ENCODE results near the gene HK1. TPM values are rescaled to one million over a fixed set of nuclear protein-coding genes. Genes with fewer than 3 reads are reported as not detected.
A peak's percentile ranks its signal among the peaks of the same experiment; 100 is the strongest.
"Not testable (repeated sequence)": the region's sequence is repeated elsewhere in the genome, so short reads cannot be mapped to it uniquely, and the experiment has no call there.

Gene HK1
- total and polyA plus RNA-seq, 3 experiments from 2014 or later, result 144 to 153 (median 151) TPM

DNA sequence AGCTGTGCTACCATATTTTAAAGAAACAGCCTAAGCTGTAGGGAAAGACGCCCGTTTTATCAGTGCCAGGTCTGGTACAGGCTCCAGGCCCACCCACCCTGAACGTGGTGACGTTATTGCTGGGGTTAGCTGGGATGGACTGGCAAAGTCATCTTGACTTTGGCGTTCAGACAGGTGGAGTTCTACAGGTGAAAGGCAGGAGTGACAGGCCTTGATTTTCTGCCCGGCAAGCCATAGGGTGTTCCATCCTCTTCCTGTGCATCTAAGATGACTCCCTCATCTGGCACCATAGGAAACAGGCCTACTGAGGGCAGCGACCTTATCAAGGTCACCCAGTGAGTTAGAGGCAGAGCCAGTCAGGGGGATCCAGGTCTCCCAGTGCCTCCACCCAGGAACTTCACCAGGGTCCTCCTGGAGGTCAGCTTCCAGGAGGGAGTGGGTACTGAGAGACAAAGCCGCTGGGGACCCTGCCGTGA is 41.6 kb downstream of the HK1 start:
- Histone ChIP-seq H3K9me3 (ENCODE audit: low read length) (no peaks in the 10 kb centered on the region), H3K27ac (ENCODE audit: low read depth, low read length) (peak overlapping the region; percentile 87), H3K4me3 (ENCODE audit: low read length) (peak overlapping the region; percentile 92), H3K36me3 (ENCODE audit: insufficient read depth, low read length) (no peaks in the 10 kb centered on the region), H3K4me1 (ENCODE audit: insufficient read depth, low read length) (peaks cover 38% of the 10 kb centered on the region), H3K27me3 (ENCODE audit: insufficient read depth, low read length, poor library complexity, severe bottlenecking) (no peaks in the 10 kb centered on the region)
- Mint-ChIP-seq H3K27ac (peak overlapping the region; percentile 91 to 99 (median 96)), H3K4me1 (peaks cover 47 to 63% (median 48%) of the 10 kb centered on the region in 3 donors), H3K27me3 (peaks cover 0 to 1% of the 10 kb centered on the region in 2 donors), H3K36me3 (peaks cover 0 to 9% (median 0%) of the 10 kb centered on the region in 3 donors), H3K9me3 (no peaks in the 10 kb centered on the region), H3K4me3 (peak overlapping the region; percentile 93 to 100 (median 96))
- ChIA-PET CTCF (interaction anchor here (0.5 to 1.5 kb wide), 4 partner anchors 27 to 105 kb away, joined by 3 read pairs; no protein-coding TSS in a partner anchor), POLR2A (interaction anchor here (0.7 kb wide), 1 partner anchor 8 kb away, joined by 3 read pairs; no protein-coding TSS in a partner anchor)
- DNase-seq, result no peak

DNA sequence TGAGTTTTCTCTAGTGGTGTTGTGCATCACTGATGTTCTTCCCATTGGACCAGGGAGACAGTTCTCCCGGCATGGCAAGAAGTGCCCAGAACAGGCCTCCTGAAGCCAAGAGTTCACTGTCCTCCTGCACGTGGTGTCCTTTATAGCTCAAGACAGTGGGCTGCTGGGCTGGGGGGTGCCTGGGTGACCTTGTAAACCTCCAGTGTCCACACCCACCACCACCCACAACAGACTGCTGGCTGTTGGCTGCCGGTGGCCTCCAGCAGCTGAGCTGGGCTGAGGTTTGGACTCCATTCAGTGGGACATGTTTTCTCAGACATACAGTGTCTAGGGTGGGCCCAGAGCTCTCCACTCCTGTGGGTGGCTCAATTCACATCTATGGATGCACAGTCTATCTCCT is 42.2 kb downstream of the HK1 start:
- peak overlapping the region; percentile 91 to 99 (median 96) for H3K27ac Mint-ChIP-seq
- no peaks in the 10 kb centered on the region for H3K9me3 ChIP-seq (ENCODE audit: low read length)
- peak overlapping the region; percentile 87 for H3K27ac ChIP-seq (ENCODE audit: low read depth, low read length)
- CTCF ChIA-PET, result interaction anchor here (1.5 kb wide), 1 partner anchor 91 kb away, joined by 3 read pairs; no protein-coding TSS in a partner anchor
- peaks cover 38% of the 10 kb centered on the region for H3K4me1 ChIP-seq (ENCODE audit: insufficient read depth, low read length)
- H3K4me1 Mint-ChIP-seq, result peaks cover 47 to 63% (median 49%) of the 10 kb centered on the region in 3 donors
- H3K4me3 ChIP-seq (ENCODE audit: low read length), result peak overlapping the region; percentile 92
- no peak for DNase-seq
- no peaks in the 10 kb centered on the region for H3K9me3 Mint-ChIP-seq
- peak overlapping the region; percentile 93 to 100 (median 96) for H3K4me3 Mint-ChIP-seq
- POLR2A ChIA-PET, result interaction anchor here (0.7 kb wide), 1 partner anchor 8 kb away, joined by 3 read pairs; no protein-coding TSS in a partner anchor
- H3K36me3 ChIP-seq (ENCODE audit: insufficient read depth, low read length), result no peaks in the 10 kb centered on the region
- peaks cover 0 to 1% of the 10 kb centered on the region in 2 donors for H3K27me3 Mint-ChIP-seq
- no peaks in the 10 kb centered on the region for H3K27me3 ChIP-seq (ENCODE audit: insufficient read depth, low read length, poor library complexity, severe bottlenecking)
- peaks cover 0 to 9% (median 0%) of the 10 kb centered on the region in 3 donors for H3K36me3 Mint-ChIP-seq

DNA sequence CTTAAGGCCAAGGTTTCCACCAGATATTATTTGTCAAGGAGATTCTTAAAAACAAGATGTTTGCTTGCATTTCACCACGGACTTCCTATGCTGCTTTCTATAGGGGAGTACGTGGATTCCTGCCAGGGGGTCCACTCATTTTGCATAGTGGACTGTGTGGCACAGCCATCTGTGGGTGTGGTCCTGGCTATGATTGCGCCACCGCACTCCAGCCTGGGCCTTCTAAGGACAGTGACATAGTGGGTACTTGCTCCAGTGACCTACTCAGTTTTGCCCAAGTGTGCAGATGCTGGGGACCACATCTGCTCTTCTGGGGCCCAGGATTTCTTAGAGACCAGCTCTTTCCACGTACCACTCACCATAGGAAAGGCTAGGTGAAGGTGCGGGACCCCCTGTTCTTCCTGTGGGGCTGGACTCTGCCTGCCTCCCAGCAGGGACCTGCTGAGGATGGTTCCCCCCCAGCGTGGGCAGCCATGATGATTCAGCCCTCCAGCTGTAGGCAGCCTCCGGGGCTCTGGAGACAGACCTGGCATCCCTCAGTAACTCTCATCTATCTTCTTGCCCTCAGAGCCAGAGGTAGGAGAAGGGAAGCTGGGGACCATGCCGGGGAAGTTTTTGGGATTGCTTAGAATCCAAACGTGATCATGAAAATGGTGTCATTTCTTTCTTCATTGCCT is 42.9 kb downstream of the HK1 start:
- Histone ChIP-seq H3K9me3 (ENCODE audit: low read length) (no peaks in the 10 kb centered on the region), H3K4me1 (ENCODE audit: insufficient read depth, low read length) (peaks cover 39% of the 10 kb centered on the region), H3K27ac (ENCODE audit: low read depth, low read length) (no peak overlapping the region), H3K4me3 (ENCODE audit: low read length) (no peak overlapping the region), H3K27me3 (ENCODE audit: insufficient read depth, low read length, poor library complexity, severe bottlenecking) (no peaks in the 10 kb centered on the region), H3K36me3 (ENCODE audit: insufficient read depth, low read length) (no peaks in the 10 kb centered on the region)
- ChIA-PET POLR2A (no interaction called here), CTCF (no interaction called here)
- no peaks in the 10 kb centered on the region for H3K9me3 Mint-ChIP-seq
- H3K4me3 Mint-ChIP-seq, result peak overlapping the region; percentile 10 to 100 (median 95)
- H3K4me1 Mint-ChIP-seq, result peaks cover 49 to 65% (median 56%) of the 10 kb centered on the region in 3 donors
- H3K27me3 Mint-ChIP-seq, result no peaks in the 10 kb centered on the region
- DNase-seq, result no peak
- peak overlapping the region in 7 of 8 donors; percentile 34 to 99 (median 84) for H3K27ac Mint-ChIP-seq
- H3K36me3 Mint-ChIP-seq, result peaks cover 0 to 9% (median 0%) of the 10 kb centered on the region in 3 donors

DNA sequence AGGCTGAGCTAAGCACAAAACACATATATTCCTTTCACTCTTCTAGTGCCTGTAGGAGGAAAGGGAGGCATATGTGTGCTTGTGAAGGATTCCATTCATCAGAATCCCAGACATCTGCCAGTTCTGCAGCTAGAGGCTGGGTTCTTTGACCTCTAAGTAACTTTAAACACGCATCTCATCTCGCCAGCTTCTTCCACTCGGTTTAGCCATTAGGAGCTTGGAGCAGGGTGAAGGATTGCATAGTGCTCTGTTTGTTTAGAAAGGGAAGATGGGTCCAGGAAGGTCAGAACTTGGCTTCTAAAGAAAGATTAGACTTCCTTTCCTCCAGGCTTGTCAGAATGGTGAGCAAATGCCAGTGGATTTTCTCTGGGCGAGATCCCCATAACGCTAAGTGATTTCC is 43.6 kb downstream of the HK1 start:
- peaks cover 46% of the 10 kb centered on the region for H3K4me1 ChIP-seq (ENCODE audit: insufficient read depth, low read length)
- DNase-seq, result no peak

DNA sequence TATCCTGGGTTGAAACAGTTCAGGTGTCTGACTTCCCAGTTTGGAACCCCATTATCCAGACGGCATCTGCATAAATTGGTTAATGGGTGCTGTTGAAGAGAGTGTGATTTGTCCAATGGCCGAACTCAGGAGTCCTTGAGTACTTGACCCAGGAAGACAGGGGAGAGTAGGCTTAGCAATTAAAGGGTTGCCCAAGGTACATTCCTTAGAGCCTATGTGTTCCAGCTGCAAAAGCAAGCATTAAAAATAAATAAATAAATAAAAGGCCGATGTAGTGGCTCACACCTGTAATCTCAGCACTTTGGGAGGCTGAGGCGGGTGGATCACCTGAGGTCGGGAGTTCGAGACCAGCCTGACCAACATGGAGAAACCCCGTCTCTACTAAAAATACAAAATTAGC is 44.0 kb downstream of the HK1 start:
- H3K27me3 ChIP-seq (ENCODE audit: insufficient read depth, low read length, poor library complexity, severe bottlenecking); CTCF ChIA-PET; H3K36me3 ChIP-seq (ENCODE audit: insufficient read depth, low read length); H3K9me3 Mint-ChIP-seq; H3K36me3 Mint-ChIP-seq; H3K9me3 ChIP-seq (ENCODE audit: low read length); H3K27me3 Mint-ChIP-seq; H3K4me3 ChIP-seq (ENCODE audit: low read length); DNase-seq; H3K27ac ChIP-seq (ENCODE audit: low read depth, low read length); POLR2A ChIA-PET: not testable (repeated sequence)
- peaks cover 56 to 73% (median 64%) of the 10 kb centered on the region in 3 donors for H3K4me1 Mint-ChIP-seq
- peaks cover 48% of the 10 kb centered on the region for H3K4me1 ChIP-seq (ENCODE audit: insufficient read depth, low read length)
- peak overlapping the region in 1 of 7 donors; percentile 59 for H3K4me3 Mint-ChIP-seq
- peak overlapping the region in 5 of 8 donors; percentile 25 to 99 (median 51) for H3K27ac Mint-ChIP-seq

More for the DNA sequence above, 43.6 kb downstream of the HK1 start:
- H3K9me3 ChIP-seq (ENCODE audit: low read length), result no peaks in the 10 kb centered on the region
- no peaks in the 10 kb centered on the region for H3K27me3 ChIP-seq (ENCODE audit: insufficient read depth, low read length, poor library complexity, severe bottlenecking)
- no peaks in the 10 kb centered on the region for H3K36me3 ChIP-seq (ENCODE audit: insufficient read depth, low read length)
- Mint-ChIP-seq H3K4me1 (peaks cover 54 to 71% (median 62%) of the 10 kb centered on the region in 3 donors), H3K4me3 (peak overlapping the region in 4 of 7 donors; percentile 38 to 100 (median 71)), H3K27me3 (no peaks in the 10 kb centered on the region), H3K27ac (peak overlapping the region in 7 of 8 donors; percentile 18 to 99 (median 57)), H3K36me3 (peaks cover 0 to 9% (median 0%) of the 10 kb centered on the region in 3 donors), H3K9me3 (no peaks in the 10 kb centered on the region)
- no peak overlapping the region for H3K27ac ChIP-seq (ENCODE audit: low read depth, low read length)
- no peak overlapping the region for H3K4me3 ChIP-seq (ENCODE audit: low read length)
- CTCF ChIA-PET, result no interaction called here
- POLR2A ChIA-PET, result no interaction called here

DNA sequence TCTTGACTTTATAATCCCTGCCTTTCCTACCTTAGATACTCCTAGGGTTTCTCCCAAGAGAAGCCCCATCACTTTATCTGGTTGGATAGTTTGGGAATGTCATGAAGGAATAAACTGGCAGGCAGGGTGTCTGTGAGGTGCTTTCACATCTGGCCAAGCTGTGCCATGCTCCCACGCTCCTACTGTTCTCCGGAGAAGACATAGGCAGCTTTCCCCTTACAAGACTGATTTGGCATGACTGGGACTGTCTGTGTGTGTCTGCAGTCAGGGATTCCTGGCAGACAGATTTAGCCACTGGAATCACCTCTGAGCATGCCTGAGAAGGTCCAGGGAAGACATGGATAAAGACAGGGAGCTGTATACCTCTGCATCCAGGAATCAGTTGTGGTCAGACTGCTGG is 45.3 kb downstream of the HK1 start:
- H3K36me3 ChIP-seq (ENCODE audit: insufficient read depth, low read length), result no peaks in the 10 kb centered on the region
- H3K4me1 ChIP-seq (ENCODE audit: insufficient read depth, low read length), result peaks cover 53% of the 10 kb centered on the region
- no peak for DNase-seq
- Mint-ChIP-seq H3K36me3 (peaks cover 0 to 9% (median 0%) of the 10 kb centered on the region in 3 donors), H3K4me3 (no peak overlapping the region), H3K9me3 (no peaks in the 10 kb centered on the region), H3K27ac (peak overlapping the region in 5 of 8 donors; percentile 40 to 82 (median 73)), H3K4me1 (peaks cover 64 to 78% (median 74%) of the 10 kb centered on the region in 3 donors), H3K27me3 (no peaks in the 10 kb centered on the region)
- H3K4me3 ChIP-seq (ENCODE audit: low read length), result no peak overlapping the region
- no peak overlapping the region for H3K27ac ChIP-seq (ENCODE audit: low read depth, low read length)
- H3K9me3 ChIP-seq (ENCODE audit: low read length), result no peaks in the 10 kb centered on the region
- ChIA-PET CTCF (interaction anchor here (1.0 kb wide), 1 partner anchor 9 kb away, joined by 3 read pairs; no protein-coding TSS in a partner anchor), POLR2A (no interaction called here)
- H3K27me3 ChIP-seq (ENCODE audit: insufficient read depth, low read length, poor library complexity, severe bottlenecking), result no peaks in the 10 kb centered on the region

DNA sequence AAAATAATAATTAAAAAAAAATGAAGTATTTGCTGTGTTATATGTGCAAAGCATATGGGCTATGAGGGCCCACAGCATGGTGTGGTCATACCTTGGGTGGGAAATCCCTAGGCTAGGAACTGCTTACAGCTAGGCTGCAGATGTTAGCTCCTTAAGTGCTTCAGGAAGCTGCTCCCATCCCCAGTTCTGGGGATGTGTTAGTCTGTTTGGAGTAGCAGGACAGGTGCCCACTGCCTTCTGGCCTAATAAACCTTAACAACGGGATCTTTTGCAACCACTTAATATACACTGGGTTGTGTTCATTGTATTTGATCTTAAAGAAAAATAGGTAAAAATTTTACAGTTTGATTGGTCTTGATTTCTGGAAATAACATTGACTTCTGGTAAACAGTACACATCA is 46.3 kb downstream of the HK1 start:
- H3K27me3 ChIP-seq (ENCODE audit: insufficient read depth, low read length, poor library complexity, severe bottlenecking), result no peaks in the 10 kb centered on the region
- no peaks in the 10 kb centered on the region for H3K27me3 Mint-ChIP-seq
- no peak overlapping the region for H3K4me3 Mint-ChIP-seq
- H3K36me3 Mint-ChIP-seq, result peaks cover 0 to 6% (median 0%) of the 10 kb centered on the region in 3 donors
- no peaks in the 10 kb centered on the region for H3K36me3 ChIP-seq (ENCODE audit: insufficient read depth, low read length)
- peak overlapping the region in 7 of 8 donors; percentile 29 to 80 (median 59) for H3K27ac Mint-ChIP-seq
- no peak overlapping the region for H3K27ac ChIP-seq (ENCODE audit: low read depth, low read length)
- no peak for DNase-seq
- no peaks in the 10 kb centered on the region for H3K9me3 ChIP-seq (ENCODE audit: low read length)
- H3K9me3 Mint-ChIP-seq, result no peaks in the 10 kb centered on the region
- CTCF ChIA-PET, result interaction anchor here (0.6 kb wide), 1 partner anchor 86 kb away, joined by 3 read pairs; no protein-coding TSS in a partner anchor
- peaks cover 69 to 85% (median 78%) of the 10 kb centered on the region in 3 donors for H3K4me1 Mint-ChIP-seq
- no peak overlapping the region for H3K4me3 ChIP-seq (ENCODE audit: low read length)
- POLR2A ChIA-PET, result interaction anchor here (0.6 kb wide), 1 partner anchor 283 kb away, joined by 7 read pairs; no protein-coding TSS in a partner anchor
- peaks cover 58% of the 10 kb centered on the region for H3K4me1 ChIP-seq (ENCODE audit: insufficient read depth, low read length)
